HG02981 (cell line): ENCODE data around the gene PTPN2.

Experiments
- ATAC-seq: cut with Tn5 transposase; IDR thresholded peaks from one replicate; pipeline ENCODE4 v1.9.1; 2021; ENCODE audit warnings: mild to moderate bottlenecking, moderate library complexity; ENCODE audit not compliant: unreplicated experiment

Gene PTPN2

GRCh38 chr18:12750076-12750714 lies 133.8 kb downstream of the PTPN2 start:
- ATAC-seq: no peak

DNA sequence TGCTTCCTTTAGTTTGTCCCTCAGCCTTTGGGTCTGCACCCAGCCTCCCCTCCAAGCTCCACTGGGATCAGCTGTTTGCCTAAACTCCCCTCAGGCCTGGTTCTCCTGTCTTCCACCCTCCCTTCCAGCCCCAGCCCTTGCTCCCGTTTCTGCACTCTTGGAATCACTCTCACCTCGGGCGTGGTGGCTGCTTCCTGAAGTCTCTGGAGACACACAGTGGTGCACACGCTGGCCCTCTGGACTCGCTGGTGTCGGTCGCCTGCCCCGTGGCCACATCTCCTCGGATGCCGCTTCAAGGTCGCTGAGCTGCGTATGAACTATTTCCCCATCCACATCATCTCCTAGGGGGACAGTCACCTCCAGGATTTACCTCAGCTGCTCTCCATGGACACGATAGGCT lies 134.9 kb downstream of the PTPN2 start:
- ATAC-seq: no peak

DNA sequence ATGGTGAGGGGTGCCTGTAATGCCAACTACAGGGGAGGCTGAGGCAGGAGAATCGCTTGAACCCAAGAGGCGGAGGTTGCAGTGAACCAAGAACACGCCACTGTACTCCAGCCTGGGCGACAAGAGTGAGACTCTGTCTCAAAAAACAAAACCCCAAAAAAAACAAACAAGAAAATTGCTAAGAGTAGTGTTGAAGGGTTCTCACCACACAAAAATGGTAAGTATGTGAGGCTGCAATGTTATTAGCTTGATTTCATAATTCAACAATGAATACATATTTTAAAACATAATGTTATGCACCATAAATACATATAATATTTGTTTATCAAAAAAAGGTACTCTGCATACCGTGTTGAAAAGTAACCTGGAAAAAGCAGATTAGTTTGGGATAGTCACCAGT lies 135.4 kb downstream of the PTPN2 start:
- no peak for ATAC-seq

DNA sequence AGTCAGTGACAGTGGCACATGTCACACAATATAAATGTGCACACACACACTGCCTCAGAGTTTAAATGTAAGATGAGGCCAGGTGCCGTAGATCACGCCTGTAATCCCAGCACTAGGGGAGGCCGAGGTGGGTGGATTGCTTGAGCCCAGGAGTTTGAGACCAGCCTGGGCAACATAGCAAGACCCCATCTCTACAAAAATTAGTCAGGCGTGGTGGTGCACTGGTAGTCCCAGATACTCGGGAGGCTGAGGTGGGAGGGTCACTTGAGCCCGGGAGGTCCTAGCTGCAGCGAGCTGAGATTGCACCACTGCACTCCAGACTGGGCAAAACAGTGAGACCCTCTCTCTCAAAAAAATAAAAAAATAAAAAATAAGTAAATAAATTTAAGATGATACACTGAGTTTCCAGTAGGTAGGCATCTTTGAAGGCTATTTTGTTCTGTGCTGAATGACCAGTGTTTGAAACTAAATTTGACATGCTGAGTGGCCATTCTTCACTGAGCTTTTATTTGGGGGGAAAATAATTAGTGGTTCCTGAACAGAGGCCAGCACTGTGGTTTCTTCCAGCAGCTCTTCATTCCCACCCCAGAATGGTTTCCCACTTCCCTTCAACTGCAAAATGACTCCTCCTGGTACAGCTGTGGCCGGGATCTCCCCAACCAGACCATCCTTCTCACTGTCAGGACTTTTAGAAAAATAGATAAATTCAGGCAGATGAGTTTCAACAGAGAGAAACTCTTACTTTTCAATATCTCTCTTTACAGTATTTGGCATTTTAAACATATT lies 136.3 kb downstream of the PTPN2 start:
- ATAC-seq: no peak

DNA sequence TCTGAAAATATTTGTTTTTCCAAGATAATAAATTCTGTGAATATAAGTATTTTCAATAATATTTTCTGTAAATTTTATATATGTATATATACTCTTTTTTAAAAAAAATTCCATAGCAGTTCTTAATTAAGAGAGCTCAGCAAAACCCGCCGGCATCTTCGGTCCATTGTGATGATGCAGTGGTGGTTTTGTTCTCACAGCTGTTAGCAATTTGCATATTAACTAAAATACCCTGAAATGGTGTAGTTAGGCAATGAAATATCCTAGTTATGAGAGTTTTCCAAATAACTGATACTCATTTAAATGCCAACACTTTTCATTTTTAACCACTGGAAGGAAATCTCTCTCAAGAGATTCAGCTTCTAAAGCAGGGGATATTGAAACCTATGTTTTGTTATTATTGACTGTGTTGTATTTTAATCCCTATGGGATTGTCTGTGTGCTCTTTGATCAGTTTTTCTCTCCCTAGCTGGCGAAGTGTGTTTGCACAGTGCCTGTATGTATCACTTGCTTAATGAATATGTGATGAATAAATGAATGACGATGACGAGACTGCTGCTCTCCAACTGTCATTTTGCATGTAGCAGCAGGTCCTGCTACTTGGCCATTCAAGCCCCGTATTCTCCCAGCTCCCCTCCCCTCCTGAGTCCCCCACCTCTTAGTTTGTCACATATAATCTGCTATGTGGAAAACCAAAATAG lies 138.8 kb downstream of the PTPN2 start:
- ATAC-seq: no peak

DNA sequence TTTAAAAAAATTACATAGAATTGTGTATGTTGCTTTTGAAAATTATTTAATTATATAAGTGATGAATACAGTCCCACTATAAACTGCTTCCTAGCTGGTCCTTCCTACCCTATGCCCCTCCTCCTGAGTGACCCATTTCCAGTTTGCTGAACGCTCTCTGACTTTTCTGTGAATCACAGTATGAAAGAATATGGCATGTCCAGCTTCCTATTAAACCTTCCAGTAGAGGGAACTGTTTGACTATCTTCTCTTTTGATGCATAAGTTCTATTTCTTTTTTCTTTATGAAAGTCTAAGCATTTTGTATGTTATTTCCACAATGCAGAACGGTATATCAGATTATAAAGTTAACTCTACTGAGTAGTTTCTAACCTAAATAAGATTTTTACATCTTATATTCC lies 139.9 kb downstream of the PTPN2 start:
- ATAC-seq: no peak

DNA sequence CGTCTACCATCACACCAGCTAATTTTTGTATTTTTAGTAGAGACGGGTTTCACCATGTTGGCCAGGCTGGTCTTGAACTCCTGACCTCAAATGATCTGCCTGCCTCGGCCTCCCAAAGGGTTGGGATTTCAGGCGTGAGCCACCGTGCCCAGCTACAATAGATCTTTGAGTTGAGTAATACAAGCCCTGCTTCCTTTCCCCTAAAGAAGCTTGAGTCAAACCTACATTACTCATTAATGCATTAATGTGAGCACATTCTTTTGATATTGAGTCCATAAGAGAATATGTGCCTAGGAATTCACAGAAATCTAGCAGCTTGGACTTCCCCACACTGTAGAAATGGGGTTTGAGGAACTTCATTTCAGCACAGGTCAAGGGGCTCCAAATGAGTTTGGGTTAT lies 141.6 kb downstream of the PTPN2 start:
- ATAC-seq: no peak
